ENCODE results near the gene RASSF8. TPM values are rescaled to one million over a fixed set of nuclear protein-coding genes. Genes with fewer than 3 reads are reported as not detected.

The RASSF8 gene
- total RNA-seq, 1 donor from 2014 or later, result 85.7 TPM

GRCh38 chr12:26011099-26011498, 52.6 kb downstream of the RASSF8 start:
- peak overlapping the region; percentile 25 for H3K27ac ChIP-seq
- intact Hi-C loops (cut with DNase I), result no loop called here
- no peak overlapping the region for H3K4me3 ChIP-seq
- no peaks in the 10 kb centered on the region for H3K36me3 ChIP-seq
- no peak for DNase-seq
- peaks cover 24% of the 10 kb centered on the region for H3K4me1 ChIP-seq
- TF ChIP-seq, protein P1, sequence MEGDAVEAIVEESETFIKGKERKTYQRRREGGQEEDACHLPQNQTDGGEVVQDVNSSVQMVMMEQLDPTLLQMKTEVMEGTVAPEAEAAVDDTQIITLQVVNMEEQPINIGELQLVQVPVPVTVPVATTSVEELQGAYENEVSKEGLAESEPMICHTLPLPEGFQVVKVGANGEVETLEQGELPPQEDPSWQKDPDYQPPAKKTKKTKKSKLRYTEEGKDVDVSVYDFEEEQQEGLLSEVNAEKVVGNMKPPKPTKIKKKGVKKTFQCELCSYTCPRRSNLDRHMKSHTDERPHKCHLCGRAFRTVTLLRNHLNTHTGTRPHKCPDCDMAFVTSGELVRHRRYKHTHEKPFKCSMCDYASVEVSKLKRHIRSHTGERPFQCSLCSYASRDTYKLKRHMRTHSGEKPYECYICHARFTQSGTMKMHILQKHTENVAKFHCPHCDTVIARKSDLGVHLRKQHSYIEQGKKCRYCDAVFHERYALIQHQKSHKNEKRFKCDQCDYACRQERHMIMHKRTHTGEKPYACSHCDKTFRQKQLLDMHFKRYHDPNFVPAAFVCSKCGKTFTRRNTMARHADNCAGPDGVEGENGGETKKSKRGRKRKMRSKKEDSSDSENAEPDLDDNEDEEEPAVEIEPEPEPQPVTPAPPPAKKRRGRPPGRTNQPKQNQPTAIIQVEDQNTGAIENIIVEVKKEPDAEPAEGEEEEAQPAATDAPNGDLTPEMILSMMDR (IDR thresholded peaks at IDR 0.05), result no peak
- peak; percentile 61 for ATAC-seq
- H3K27me3 ChIP-seq, result no peaks in the 10 kb centered on the region
- H3K9me3 ChIP-seq, result no peaks in the 10 kb centered on the region

- DNase-seq (no peak), ATAC-seq (no peak)
- H3K27me3 ChIP-seq, result no peaks in the 10 kb centered on the region
- no peaks in the 10 kb centered on the region for H3K36me3 ChIP-seq
- TF ChIP-seq, protein P1 (IDR thresholded peaks at IDR 0.05), result no peak
- no peak overlapping the region for H3K27ac ChIP-seq
- no peaks in the 10 kb centered on the region for H3K9me3 ChIP-seq
- no peak overlapping the region for H3K4me3 ChIP-seq
- peaks cover 33% of the 10 kb centered on the region for H3K4me1 ChIP-seq
- intact Hi-C loops (cut with DNase I), result no loop called here
Observed at GRCh38 chr12:26014085-26014484, 55.6 kb downstream of the RASSF8 start.

DNA sequence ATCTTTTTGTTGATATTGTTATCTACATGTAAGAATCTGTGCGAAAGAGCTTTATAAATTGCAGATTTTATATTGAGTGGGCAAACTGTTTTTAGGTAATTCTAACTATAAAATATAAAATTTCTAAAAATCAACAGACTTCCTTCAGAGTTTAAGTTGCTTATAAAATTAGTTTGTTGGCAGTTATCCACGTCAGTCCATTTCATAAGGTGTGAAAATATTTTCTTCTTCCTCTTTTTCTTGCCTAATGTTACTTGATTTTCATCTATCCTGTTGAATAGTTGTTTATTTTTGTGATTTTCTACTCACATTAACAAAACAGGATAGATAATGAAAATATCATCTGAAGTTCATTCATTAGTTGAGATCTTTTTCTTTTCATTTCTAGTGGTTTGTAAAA, 58.0 kb downstream of the RASSF8 start:
- H3K27ac ChIP-seq, result no peak overlapping the region
- H3K9me3 ChIP-seq, result no peaks in the 10 kb centered on the region
- no peak overlapping the region for H3K4me3 ChIP-seq
- ATAC-seq (no peak), DNase-seq (no peak)
- intact Hi-C loops (cut with DNase I), result no loop called here
- peaks cover 13% of the 10 kb centered on the region for H3K4me1 ChIP-seq
- H3K27me3 ChIP-seq, result no peaks in the 10 kb centered on the region
- TF ChIP-seq, protein P1 (IDR thresholded peaks at IDR 0.05), result no peak
- H3K36me3 ChIP-seq, result no peaks in the 10 kb centered on the region

- Histone ChIP-seq H3K27ac (no peak overlapping the region), H3K9me3 (no peaks in the 10 kb centered on the region), H3K27me3 (no peaks in the 10 kb centered on the region), H3K4me3 (no peak overlapping the region), H3K36me3 (no peaks in the 10 kb centered on the region), H3K4me1 (peaks cover 9% of the 10 kb centered on the region)
- TF ChIP-seq, protein P1 (IDR thresholded peaks at IDR 0.05), result peak; percentile 64
- ATAC-seq, result peak; percentile 65
- DNase-seq, result no peak
- intact Hi-C loops (cut with DNase I), result no loop called here
Observed at GRCh38 chr12:26017484-26018211, 59.2 kb downstream of the RASSF8 start.

DNA sequence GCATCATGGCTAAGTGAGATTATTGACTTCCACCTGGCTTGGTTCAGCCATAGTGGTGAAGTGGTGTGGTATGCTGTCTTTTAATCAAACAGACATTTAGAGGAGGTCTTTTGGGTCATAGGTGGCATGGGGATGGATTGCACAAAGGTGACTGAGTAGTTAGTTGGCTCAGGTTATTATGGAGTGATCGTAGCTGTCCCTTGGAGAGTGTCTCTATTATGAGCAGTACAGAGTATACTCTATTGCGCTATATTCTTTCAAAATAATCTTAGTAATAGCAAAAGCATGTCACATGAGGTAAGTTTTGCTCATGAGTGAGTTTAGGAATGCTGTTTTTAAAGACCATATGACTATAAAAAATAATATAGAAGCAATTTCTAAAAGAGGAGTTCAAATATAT, 60.4 kb downstream of the RASSF8 start:
- no peak overlapping the region for H3K27ac ChIP-seq
- no peak overlapping the region for H3K4me3 ChIP-seq
- H3K9me3 ChIP-seq, result no peaks in the 10 kb centered on the region
- DNase-seq (no peak), ATAC-seq (no peak)
- H3K36me3 ChIP-seq, result no peaks in the 10 kb centered on the region
- H3K27me3 ChIP-seq, result no peaks in the 10 kb centered on the region
- peaks cover 9% of the 10 kb centered on the region for H3K4me1 ChIP-seq
- intact Hi-C loops (cut with DNase I), result no loop called here
- TF ChIP-seq, protein P1 (IDR thresholded peaks at IDR 0.05), result no peak
